GM12878 (cell line): ENCODE measurements around the gene ING3. TPM values are rescaled to one million over a fixed set of nuclear protein-coding genes. Genes with fewer than 3 reads are reported as not detected.

ENCODE experiments used
- ATAC-seq: fragments of 200-7000 bp; cut with Tn5 transposase; 3 replicates; pipeline ENCODE4 v1.9.1; 2020; ENCODE audit warnings: mild to moderate bottlenecking, moderate library complexity
- BruUV-seq: library from RNA; stranded (reverse); fragments of 400-500 nt; replicated peaks from 2 replicates; lab custom pipeline; 2021; lab: Mats Ljungman, UMichigan
- CTCF ChIA-PET: fragments of 300-600 bp; sonication (Branson Sonifier 250); formaldehyde crosslinking; extraction: SDS; loops from one replicate; lab custom pipeline; 2021; ENCODE audit warnings: inconsistent platforms; lab: Yijun Ruan, JAX
- POLR2A ChIA-PET: fragments of 350-600 bp; formaldehyde crosslinking; extraction: SDS; loops from one replicate; lab custom pipeline; 2021; ENCODE audit warnings: inconsistent platforms; lab: Charles Lee
- RAD21 ChIA-PET: fragments of 300-600 bp; sonication (Branson Sonifier 250); formaldehyde crosslinking; loops from one replicate; lab custom pipeline; 2023; ENCODE audit warnings: antibody characterized with exemption; ENCODE audit not compliant: unreplicated experiment; lab: Charles Lee
- SMC1A ChIA-PET: fragments of 300-600 bp; sonication (Branson Sonifier 250); formaldehyde crosslinking; loops from one replicate; lab custom pipeline; 2023; ENCODE audit not compliant: unreplicated experiment, uncharacterized antibody; lab: Charles Lee
- DNase-seq: peaks from one replicate; pipeline ENCODE4 v3.0.0-alpha.2; 2011; ENCODE audit warnings: low read depth, low spot score
- FAIRE-seq: peaks from 3 replicates; lab custom pipeline; 2011; peaks lifted over from hg19 to GRCh38; lab: Jason Lieb, UNC
- H2AFZ ChIP-seq: 2 replicates; pipeline ENCODE4 v1.6.0; 2011; ENCODE audit warnings: low read depth, low read length, control low read depth; ENCODE audit not compliant: control insufficient read depth
- H3K27ac ChIP-seq: 2 replicates; pipeline ENCODE4 v1.5.1; 2011; ENCODE audit warnings: control low read depth; ENCODE audit not compliant: control insufficient read depth, insufficient read depth
- H3K27me3 ChIP-seq, 2 experiments: replicated peaks in 1 of 2; 2 replicates each; pipeline versions ENCODE4 v1.6.0 to v1.6.1; 2011; ENCODE audit warnings: low read length in 1 of 2; ENCODE audit not compliant: control insufficient read depth in 2 of 2, insufficient read depth in 2 of 2
- H3K36me3 ChIP-seq, 2 experiments: 2 replicates each; pipeline ENCODE4 v1.5.1; 2011; ENCODE audit warnings: low read length in 1 of 2; ENCODE audit not compliant: control insufficient read depth in 2 of 2, insufficient read depth in 2 of 2
- H3K4me1 ChIP-seq: 2 replicates; pipeline ENCODE4 v1.6.1; 2011; ENCODE audit warnings: mild to moderate bottlenecking, low read length, moderate library complexity, mixed read lengths; ENCODE audit not compliant: control insufficient read depth, insufficient read depth
- H3K4me2 ChIP-seq: 2 replicates; pipeline ENCODE4 v1.6.0; 2011; ENCODE audit warnings: control low read depth; ENCODE audit not compliant: control insufficient read depth, insufficient read depth
- H3K4me3 ChIP-seq: fragments of 200-600 bp; sonication (generic); 2 replicates; pipeline ENCODE4 v1.5.1; 2016
- H3K79me2 ChIP-seq: 2 replicates; pipeline ENCODE4 v1.6.0; 2011; ENCODE audit warnings: low read length; ENCODE audit not compliant: control insufficient read depth, insufficient read depth
- H3K9ac ChIP-seq: 2 replicates; pipeline ENCODE4 v1.8.0; 2011; ENCODE audit warnings: low read length, control low read depth, mixed read lengths; ENCODE audit not compliant: control insufficient read depth, insufficient read depth
- H3K9me3 ChIP-seq: replicated peaks from 3 replicates; pipeline ENCODE4 v1.5.1; 2011; ENCODE audit warnings: mild to moderate bottlenecking, low read length; ENCODE audit not compliant: control insufficient read depth, insufficient read depth
- H4K20me1 ChIP-seq: 2 replicates; pipeline ENCODE4 v1.6.0; 2011; ENCODE audit not compliant: control insufficient read depth, insufficient read depth
- ATF2 ChIP-seq: IDR thresholded peaks from 2 replicates; pipeline ENCODE4 v1.6.1; 2012; ENCODE audit warnings: low read length, inconsistent platforms
- KLF5 ChIP-seq: fragments of 450-650 bp; IDR thresholded peaks from 2 replicates; pipeline ENCODE4 v1.6.1; 2014; ENCODE audit warnings: mild to moderate bottlenecking; ENCODE audit not compliant: partially characterized antibody
- SMAD1 ChIP-seq: fragments of 450-650 bp; IDR thresholded peaks from 2 replicates; pipeline ENCODE4 v1.6.1; 2018; ENCODE audit warnings: mild to moderate bottlenecking, low read depth; ENCODE audit not compliant: partially characterized antibody
- SMARCA5 ChIP-seq: fragments of 450-650 bp; IDR thresholded peaks from 2 replicates; pipeline ENCODE4 v1.6.1; 2017; ENCODE audit warnings: mild to moderate bottlenecking
- STAT3 ChIP-seq: IDR thresholded peaks from 2 replicates; pipeline ENCODE4 v1.6.1; 2011; ENCODE audit warnings: low read depth, low read length, improper control_type of control experiment
- WGBS: methylation state at CpG from one replicate; pipeline ENCODE4 v1.1.6; 2016; ENCODE audit warnings: low lambda C conversion rate; ENCODE audit not compliant: insufficient replicate concordance, insufficient coverage; ENCODE audit errors: missing lambda C conversion rate; 5-methylcytosine and 5-hydroxymethylcytosine counted together
- in situ Hi-C: fragments of 300-500 bp; cut with MboI; formaldehyde crosslinking; loops from 9 replicates; pipeline ENCODE4 v1.14.3; 2018; ENCODE audit warnings: mixed read lengths
- intact Hi-C: fragments of 100-400 bp; cut with micrococcal nuclease; formaldehyde crosslinking; loops from one replicate; pipeline ENCODE4 v1.14.2; 2022; ENCODE audit not compliant: unreplicated experiment
- polyA plus RNA-seq, 11 experiments: library from polyadenylated mRNA; depleted of rRNA in 4 of 11; unstranded in 6 of 11; stranded (reverse) in 5 of 11; fragments of >200 nt; fragmentation: Nextera tagmentation in 4 of 11; fragmentation: Illumina TruSeq in 1 of 11; extraction: Ambion mirVana in 4 of 11; extraction: Trizol in 1 of 11; gene quantifications; 1 replicate in 1 of 11; 2 replicates in 10 of 11; pipeline versions ENCODE4 v1.2.1 to v1.2.3, GENCODE V29; 2011 to 2016; ENCODE audit warnings: inconsistent platforms in 2 of 11, missing spikeins in 2 of 11, low read depth in 1 of 11
- total RNA-seq, 4 experiments: library from RNA; depleted of rRNA in 3 of 4; stranded (reverse); fragments of >200 nt in 3 of 4; fragmentation: Illumina TruSeq in 1 of 4; extraction: Trizol in 1 of 4; gene quantifications; 2 replicates each; pipeline versions ENCODE4 v1.2.1 to v1.2.3, GENCODE V29; 2013 to 2021

ING3 gene
- total and polyA plus RNA-seq, 10 of the 15 experiments (the other 5 are each of a cell fraction or from before 2014, with no cell fraction given): 12.1 to 60.8 (median 28.8) TPM

DNA sequence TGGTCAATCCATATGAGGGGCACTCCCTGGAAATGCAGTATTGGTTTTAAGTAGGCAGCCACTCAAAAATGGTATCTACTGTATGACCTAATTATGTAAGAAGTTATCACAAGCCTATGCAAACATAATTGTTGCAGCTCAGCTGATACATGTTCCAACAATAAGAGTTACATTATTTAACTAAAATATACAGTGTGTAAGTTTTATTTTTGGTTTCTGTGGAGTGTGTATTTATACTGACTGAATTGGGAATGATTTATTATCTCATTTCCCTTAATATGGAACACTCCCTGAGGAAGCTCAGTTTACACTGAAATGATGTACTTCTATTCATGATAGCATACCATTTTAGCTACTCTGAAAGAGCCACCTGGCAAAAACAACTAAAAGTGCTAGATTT, 2.6 kb upstream of the ING3 start (continued):
- TF ChIP-seq ATF2: no peak
- no peak for TF ChIP-seq KLF5

DNA sequence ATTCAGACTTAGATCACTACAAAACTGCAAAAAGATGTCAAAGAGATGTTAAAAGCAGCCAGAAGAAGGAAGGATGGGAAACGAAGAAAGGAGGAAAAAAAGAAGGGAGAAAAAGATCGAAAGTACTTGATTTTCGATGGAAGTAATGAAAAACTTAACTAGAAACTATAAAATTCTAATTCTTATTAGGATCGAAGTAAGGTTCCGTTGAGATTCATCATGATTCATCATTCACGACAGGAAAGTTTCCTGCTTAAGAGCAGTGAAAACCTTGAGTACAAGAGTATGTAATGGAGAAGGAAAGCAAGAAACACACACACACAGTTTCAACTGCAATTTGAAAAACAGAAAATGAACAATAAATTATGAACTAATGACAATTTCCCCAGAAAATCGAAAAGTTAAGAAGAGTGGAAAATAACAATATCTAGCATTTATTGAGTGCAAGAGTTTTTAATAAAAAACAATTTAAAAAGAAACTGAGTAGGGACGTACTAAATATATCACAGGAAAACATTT, 1.1 kb upstream of the ING3 start:
- under 1% methylated on average over 8 of the region's 8 CpGs for WGBS
- H3K4me3 ChIP-seq: peak overlapping the region; percentile 71
- H3K4me2 ChIP-seq: peak overlapping the region; percentile 19
- TF ChIP-seq STAT3 (no peak), SMARCA5 (no peak), SMAD1 (peak; percentile 28)
- 0 out of 2 replicates have a peak, but pooled peaks cover 5% of the 10 kb centered on the region for H3K4me1 ChIP-seq
- intact Hi-C loops: no loop called here
- ChIA-PET RAD21 (no interaction called here), CTCF (no interaction called here), SMC1A (no interaction called here), POLR2A (no interaction called here)
- H3K9ac ChIP-seq: peak overlapping the region; percentile 92
- no TSS peak for BruUV-seq
- in situ Hi-C loops: no loop called here
- no peaks in the 10 kb centered on the region for H3K36me3 ChIP-seq
- H3K27me3 ChIP-seq: no peaks in the 10 kb centered on the region
- no peak for FAIRE-seq
- peaks cover 24% of the 10 kb centered on the region for H3K79me2 ChIP-seq
- no peaks in the 10 kb centered on the region for H3K9me3 ChIP-seq
- no peak overlapping the region for H3K27ac ChIP-seq
- peak overlapping the region; percentile 94 for H2AFZ ChIP-seq
- no peak for ATAC-seq
- H4K20me1 ChIP-seq: no peaks in the 10 kb centered on the region
- no peak for DNase-seq
